ENCODE measurements around the gene PRSS33. TPM values are rescaled to one million over a fixed set of nuclear protein-coding genes. Genes with fewer than 3 reads are reported as not detected.

The PRSS33 gene
- 0.39 and 2.4 TPM in 2 replicates for total RNA-seq (ENCODE audit: low replicate concordance)
- long read RNA-seq: 0 reads

GRCh38 chr16:2787406-2787805, at the start of gene PRSS33:
Gene PRSS33, minus strand, starts transcription at chr16:2787560. Its CDS starts 1,013 bp downstream, at chr16:2786547.
- Mint-ChIP-seq H3K36me3 (no peaks in the 10 kb centered on the region), H3K27ac (no peak within 1 kb of the TSS), H3K4me1 (ENCODE audit: unreplicated experiment) (no peaks in the 10 kb centered on the region), H3K9me3 (no peaks in the 10 kb centered on the region), H3K4me3 (no peak within 1 kb of the TSS), H3K27me3 (peaks cover 18% of the 10 kb centered on the region)
- DNase-seq (ENCODE audit: extremely low spot score, unreplicated experiment): no peak
- no peak for TF ChIP-seq CTCF (conservative IDR thresholded peaks at IDR 0.05)

DNA sequence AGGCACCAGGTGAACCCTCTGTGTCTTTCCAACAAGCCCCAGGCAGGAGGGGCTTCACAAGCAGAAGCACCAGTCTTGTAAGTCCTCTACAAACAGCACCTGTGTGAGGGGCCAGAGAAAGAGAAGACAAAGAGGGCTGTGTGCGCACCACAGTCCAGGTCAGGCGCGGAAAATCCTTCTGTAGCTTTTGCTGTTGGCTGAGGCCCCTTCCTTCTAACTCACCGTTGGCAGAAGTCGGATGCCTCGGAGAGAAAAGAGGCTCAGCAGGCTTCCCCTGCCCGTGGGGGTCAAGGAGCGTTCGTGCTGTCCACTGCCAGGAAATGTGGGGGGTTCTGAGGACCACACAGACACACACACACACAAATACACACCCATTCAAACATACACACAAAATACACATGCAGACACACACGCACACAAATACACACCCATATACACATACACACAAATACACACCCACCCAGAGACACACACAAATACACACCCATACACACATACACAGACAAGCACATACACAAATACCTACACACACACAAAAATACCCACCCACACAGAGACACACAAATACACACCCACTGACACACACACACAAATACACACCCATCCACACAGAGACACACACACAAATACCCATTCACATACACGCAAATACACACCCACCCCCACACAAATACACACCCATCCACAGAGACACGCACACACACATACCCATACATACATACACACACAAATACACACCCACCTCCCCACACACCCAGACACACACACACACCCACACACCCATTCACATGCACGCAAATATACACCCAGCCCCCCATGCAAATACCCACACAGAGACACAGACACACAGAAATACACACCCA, 49.5 kb upstream of the PRSS33 start:
- Mint-ChIP-seq H3K27ac (no peak overlapping the region), H3K4me1 (ENCODE audit: unreplicated experiment) (no peaks in the 10 kb centered on the region), H3K27me3 (peaks cover 34% of the 10 kb centered on the region), H3K4me3 (no peak overlapping the region), H3K9me3 (no peaks in the 10 kb centered on the region), H3K36me3 (no peaks in the 10 kb centered on the region)
- no peak for DNase-seq (ENCODE audit: extremely low spot score, unreplicated experiment)
- no peak for TF ChIP-seq CTCF (conservative IDR thresholded peaks at IDR 0.05)

DNA sequence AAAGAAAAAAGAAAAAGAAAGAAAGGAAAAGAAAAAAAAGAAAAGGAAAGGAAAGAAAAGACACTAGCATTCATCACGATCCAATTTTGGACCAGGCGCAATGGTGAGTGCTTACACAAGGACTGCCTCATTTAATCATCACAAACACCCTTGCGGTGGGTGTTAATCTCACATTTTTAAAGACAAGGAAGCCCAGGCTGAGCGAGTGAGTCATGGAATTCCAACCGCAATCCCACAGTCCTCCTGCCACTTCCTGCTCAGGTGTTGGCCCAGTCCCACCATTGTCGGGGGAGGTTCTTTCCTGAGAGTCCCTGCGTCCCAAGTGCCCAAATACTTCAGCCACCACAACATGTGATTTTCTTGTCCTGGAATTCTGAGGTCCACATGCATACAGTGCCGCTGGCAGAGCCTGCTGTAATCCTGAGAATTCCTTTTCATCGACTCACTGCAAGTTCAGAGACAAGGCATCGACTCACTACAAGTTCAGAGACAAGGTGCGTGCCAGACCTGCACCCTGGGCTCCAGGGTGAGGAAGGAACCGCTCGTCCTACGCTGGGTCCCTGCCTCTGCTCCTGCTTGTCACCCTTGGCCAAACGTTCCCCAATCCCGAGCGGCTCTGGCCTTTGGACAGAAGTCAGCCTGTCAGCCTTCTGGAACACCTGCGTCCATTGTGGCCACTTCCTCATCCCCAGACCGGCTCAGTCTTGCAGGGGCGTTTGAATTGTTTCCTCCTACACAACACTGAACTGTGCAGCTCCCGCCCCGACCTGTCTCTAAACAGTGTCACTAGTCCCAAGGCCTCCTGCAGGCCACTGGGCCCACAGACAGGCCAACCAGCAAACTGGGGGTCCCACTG, 48.5 kb upstream of the PRSS33 start:
- no peak for DNase-seq (ENCODE audit: extremely low spot score, unreplicated experiment)
- TF ChIP-seq CTCF (conservative IDR thresholded peaks at IDR 0.05): no peak
- H3K27ac Mint-ChIP-seq: no peak overlapping the region

GRCh38 chr16:2834968-2835367, 47.6 kb upstream of the PRSS33 start:
- no peak overlapping the region for H3K27ac Mint-ChIP-seq
- no peak overlapping the region for H3K4me3 Mint-ChIP-seq

More for the DNA sequence above, 48.5 kb upstream of the PRSS33 start:
- Mint-ChIP-seq H3K4me3 (no peak overlapping the region), H3K36me3 (no peaks in the 10 kb centered on the region), H3K4me1 (ENCODE audit: unreplicated experiment) (no peaks in the 10 kb centered on the region), H3K9me3 (no peaks in the 10 kb centered on the region), H3K27me3 (peaks cover 38% of the 10 kb centered on the region)

More at GRCh38 chr16:2834968-2835367, 47.6 kb upstream of the PRSS33 start:
- no peak for DNase-seq (ENCODE audit: extremely low spot score, unreplicated experiment)
- Mint-ChIP-seq H3K36me3 (no peaks in the 10 kb centered on the region), H3K4me1 (ENCODE audit: unreplicated experiment) (no peaks in the 10 kb centered on the region), H3K27me3 (peaks cover 38% of the 10 kb centered on the region), H3K9me3 (no peaks in the 10 kb centered on the region)
- no peak for TF ChIP-seq CTCF (conservative IDR thresholded peaks at IDR 0.05)

Data from type B pancreatic cell (in vitro differentiated cells).